Activated naive CD4-positive, alpha-beta T cell treated with anti-CD3 and anti-CD28 coated beads, Interleukin-2, amount 10 ng/mL, durations not matched to agents 7 days and 5 days (primary cell): ENCODE results near the gene UMAD1.

Source experiments
- CTCF ChIA-PET: fragments of 350-600 bp; sonication (Branson Sonifier 250); formaldehyde crosslinking; loops from one replicate; lab custom pipeline; 2021; ENCODE audit warnings: antibody characterized with exemption; lab: Charles Lee
- DNase-seq: peaks from one replicate; pipeline ENCODE4 v3.0.0-alpha.2; 2020
- H3K27ac Mint-ChIP-seq: one replicate; pipeline ENCODE4 v1.8.0; 2021; ENCODE audit warnings: mild to moderate bottlenecking, moderate library complexity, mixed read lengths
- H3K27me3 Mint-ChIP-seq: one replicate; pipeline ENCODE4 v1.8.0; 2021; ENCODE audit warnings: mild to moderate bottlenecking, mixed read lengths
- H3K36me3 Mint-ChIP-seq: one replicate; pipeline ENCODE4 v1.8.0; 2021; ENCODE audit warnings: mixed read lengths
- H3K4me1 Mint-ChIP-seq: one replicate; pipeline ENCODE4 v1.8.0; 2021; ENCODE audit warnings: mixed read lengths
- H3K4me3 Mint-ChIP-seq: one replicate; pipeline ENCODE4 v1.8.0; 2021; ENCODE audit warnings: mild to moderate bottlenecking, moderate library complexity, mixed read lengths
- H3K9me3 Mint-ChIP-seq: one replicate; pipeline ENCODE4 v1.8.0; 2021; ENCODE audit warnings: mixed read lengths

Gene UMAD1

DNA sequence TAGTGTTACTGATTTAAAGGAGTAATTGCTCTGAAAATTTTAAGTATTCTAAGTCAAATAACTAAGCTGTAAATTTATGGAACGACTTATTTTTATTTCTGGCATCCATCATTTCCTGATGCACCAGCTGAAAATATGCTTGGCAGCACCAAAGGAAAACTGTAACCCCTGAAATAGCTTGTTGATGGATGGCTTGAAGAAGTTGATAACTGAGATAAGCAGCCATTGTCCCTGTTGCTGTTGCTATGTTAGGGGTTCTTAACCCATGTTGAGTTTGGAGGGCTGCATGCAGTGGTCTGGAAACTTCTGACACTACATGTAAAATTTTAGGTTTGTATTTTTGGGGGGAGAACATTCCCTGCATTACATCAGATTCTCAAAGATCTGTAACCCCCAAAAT lies 47.2 kb downstream of the UMAD1 start:
- no peak for DNase-seq
- peaks cover 3% of the 10 kb centered on the region for H3K36me3 Mint-ChIP-seq
- no peaks in the 10 kb centered on the region for H3K9me3 Mint-ChIP-seq
- H3K4me3 Mint-ChIP-seq, result no peak overlapping the region
- no peak overlapping the region for H3K27ac Mint-ChIP-seq
- H3K4me1 Mint-ChIP-seq, result peaks cover 13% of the 10 kb centered on the region
- CTCF ChIA-PET, result no interaction called here
- H3K27me3 Mint-ChIP-seq, result no peaks in the 10 kb centered on the region

DNA sequence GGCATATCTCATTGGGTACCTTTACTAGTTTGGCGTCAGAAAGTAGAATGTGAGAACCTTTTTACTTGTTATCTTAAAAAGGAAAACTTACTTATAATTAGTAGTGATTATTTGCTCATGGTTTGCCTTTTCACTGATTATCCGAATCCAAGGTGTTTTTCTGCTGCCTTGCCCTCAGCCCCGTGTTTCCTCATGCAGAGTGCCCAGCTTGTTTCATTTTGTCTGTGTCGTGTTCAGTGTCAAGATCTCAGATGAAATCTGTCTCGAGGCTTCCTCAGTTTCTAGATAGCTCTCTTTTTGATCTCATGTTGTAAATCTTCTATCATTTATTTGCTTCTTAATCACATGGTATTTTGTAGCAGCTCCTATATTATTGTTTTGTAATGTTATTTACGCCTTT lies 47.8 kb downstream of the UMAD1 start:
- Mint-ChIP-seq H3K4me1 (peaks cover 8% of the 10 kb centered on the region), H3K36me3 (peaks cover 3% of the 10 kb centered on the region), H3K27ac (no peak overlapping the region), H3K9me3 (no peaks in the 10 kb centered on the region), H3K4me3 (no peak overlapping the region), H3K27me3 (no peaks in the 10 kb centered on the region)
- CTCF ChIA-PET, result no interaction called here
- DNase-seq, result no peak

DNA sequence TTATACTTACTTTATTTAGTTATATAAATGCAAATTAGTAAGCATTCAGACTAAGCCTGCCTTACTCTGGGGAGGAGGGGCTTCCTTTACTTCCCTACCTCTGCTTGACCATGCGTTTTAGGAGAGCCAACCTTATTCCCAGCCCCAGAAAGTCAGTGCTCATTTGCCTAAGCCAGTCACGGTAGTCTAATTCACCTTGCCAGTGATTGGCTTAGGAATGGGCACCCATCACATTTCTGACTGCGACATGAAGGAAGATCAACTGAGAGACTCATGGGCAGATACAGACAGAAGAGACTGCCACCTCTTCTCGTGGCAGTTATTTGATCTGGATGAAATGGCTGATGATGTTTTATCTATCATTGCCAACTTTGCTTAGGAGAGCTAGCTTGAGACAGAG lies 48.4 kb downstream of the UMAD1 start:
- Mint-ChIP-seq H3K4me1 (peaks cover 6% of the 10 kb centered on the region), H3K27me3 (no peaks in the 10 kb centered on the region), H3K4me3 (no peak overlapping the region), H3K9me3 (no peaks in the 10 kb centered on the region), H3K36me3 (peaks cover 2% of the 10 kb centered on the region), H3K27ac (no peak overlapping the region)
- no peak for DNase-seq
- CTCF ChIA-PET, result interaction anchor here (5.3 kb wide), 1 partner anchor 8 kb away, joined by 27 read pairs; no protein-coding TSS in a partner anchor

DNA sequence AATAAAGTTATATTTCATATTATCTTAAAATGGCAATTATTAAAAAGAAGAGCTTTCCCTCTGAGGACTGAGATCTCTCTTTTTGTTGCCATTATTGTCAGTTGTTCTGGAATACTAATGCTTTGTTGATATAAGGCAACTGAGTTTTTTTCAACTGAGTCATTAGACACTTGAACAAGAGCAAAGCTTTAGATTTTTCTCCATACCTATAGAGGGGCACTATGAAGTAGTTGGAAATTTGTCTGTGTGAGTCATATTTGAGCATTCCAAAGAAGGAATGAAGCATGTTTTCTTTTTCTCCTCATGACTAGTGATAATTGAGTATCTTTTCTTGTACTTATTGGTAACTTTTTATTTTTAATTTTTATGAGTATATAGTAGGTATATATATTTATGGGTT lies 53.3 kb downstream of the UMAD1 start:
- Mint-ChIP-seq H3K9me3 (no peaks in the 10 kb centered on the region), H3K27me3 (no peaks in the 10 kb centered on the region), H3K4me3 (no peak overlapping the region), H3K36me3 (peaks cover 5% of the 10 kb centered on the region), H3K4me1 (no peaks in the 10 kb centered on the region), H3K27ac (no peak overlapping the region)
- CTCF ChIA-PET, result interaction anchor here (5.3 kb wide), 1 partner anchor 13 kb away, joined by 27 read pairs; no protein-coding TSS in a partner anchor
- DNase-seq, result no peak

DNA sequence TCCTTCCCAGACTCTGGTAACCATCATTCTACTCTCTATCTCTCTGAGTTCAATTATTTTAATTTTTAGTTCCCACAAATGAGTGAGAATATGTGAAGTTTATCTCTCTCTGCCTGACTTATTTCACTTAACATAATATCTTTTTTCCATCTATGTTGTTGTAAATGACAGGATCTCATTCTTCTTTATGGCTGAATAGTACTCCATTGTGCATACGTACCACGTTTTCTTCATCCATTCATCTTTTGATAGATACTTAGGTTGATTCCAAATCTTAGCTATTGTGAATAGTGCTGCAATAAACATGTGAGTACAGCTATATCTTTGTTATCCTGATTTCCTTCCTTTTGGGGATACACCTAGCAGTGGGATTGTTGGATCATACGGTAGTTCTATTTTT lies 54.0 kb downstream of the UMAD1 start:
- Mint-ChIP-seq H3K4me1 (no peaks in the 10 kb centered on the region), H3K36me3 (peaks cover 5% of the 10 kb centered on the region), H3K9me3 (no peaks in the 10 kb centered on the region), H3K4me3 (no peak overlapping the region), H3K27ac (no peak overlapping the region), H3K27me3 (no peaks in the 10 kb centered on the region)
- CTCF ChIA-PET, result no interaction called here
- no peak for DNase-seq

DNA sequence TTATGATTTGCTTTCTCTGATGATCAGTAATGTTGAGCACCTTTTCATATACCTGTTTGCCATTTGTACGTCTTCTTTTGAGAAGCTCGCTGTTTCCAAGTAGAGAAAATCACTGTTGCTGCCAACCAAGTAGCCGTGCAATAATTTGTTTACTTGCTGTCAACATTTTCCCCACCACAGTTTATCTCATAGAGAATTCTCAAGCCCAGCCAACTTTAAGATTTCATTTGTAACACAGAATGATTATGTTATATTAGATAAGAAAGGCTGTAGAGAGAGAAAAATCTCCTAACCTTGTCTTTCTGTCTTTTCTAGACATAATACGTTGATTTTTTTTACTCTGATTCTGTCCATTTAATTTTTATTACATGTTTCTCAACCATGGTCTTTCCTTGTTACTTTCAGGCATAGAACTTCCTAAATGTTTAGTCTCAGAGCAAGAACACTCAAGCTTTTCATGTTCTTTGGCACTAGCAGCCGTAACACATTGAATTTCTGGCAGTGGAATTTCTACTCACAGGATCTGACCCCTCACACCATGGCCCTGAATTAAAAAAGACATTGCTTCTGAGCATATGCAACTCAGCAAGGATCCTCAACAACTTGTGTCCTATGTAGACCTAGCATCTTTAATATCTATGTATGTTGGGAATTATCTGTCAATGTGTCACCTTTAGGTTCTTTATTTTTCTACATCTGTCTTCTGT lies 54.7 kb downstream of the UMAD1 start:
- Mint-ChIP-seq H3K4me3 (no peak overlapping the region), H3K27ac (no peak overlapping the region), H3K36me3 (peaks cover 5% of the 10 kb centered on the region), H3K27me3 (no peaks in the 10 kb centered on the region), H3K9me3 (no peaks in the 10 kb centered on the region), H3K4me1 (peaks cover 2% of the 10 kb centered on the region)
- no peak for DNase-seq
- CTCF ChIA-PET, result no interaction called here

DNA sequence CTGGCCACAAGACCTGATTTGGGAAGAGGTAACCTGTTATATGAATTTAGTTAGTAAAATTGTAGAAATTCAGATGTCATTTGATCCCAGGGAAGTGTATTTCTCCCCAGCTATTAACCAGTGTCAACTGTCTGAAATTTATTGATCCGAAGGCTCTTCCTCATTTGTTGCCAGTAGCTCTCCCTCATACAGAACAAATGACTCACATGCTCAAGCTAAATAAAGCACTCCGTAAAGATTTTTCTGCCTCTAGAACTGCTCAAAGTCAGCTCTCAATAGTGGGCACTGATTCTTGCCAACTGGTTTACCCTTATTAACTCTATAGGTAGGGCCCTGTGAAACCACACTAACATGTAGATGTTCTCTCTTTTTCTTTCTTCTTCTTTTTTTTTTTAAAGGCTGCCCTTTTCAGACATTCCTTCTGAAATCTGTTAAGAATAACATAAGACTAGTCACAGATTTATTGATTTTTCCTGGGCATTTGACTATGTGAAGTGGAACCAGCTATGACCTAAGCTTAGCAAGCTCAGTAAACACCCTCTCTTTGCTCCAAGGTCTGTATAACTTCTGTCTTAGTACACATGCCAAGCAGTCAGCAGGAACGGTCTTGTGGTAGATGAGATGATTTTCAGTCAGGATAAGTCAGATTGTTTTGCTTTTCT lies 56.0 kb downstream of the UMAD1 start:
- Mint-ChIP-seq H3K4me3 (no peak overlapping the region), H3K4me1 (peaks cover 2% of the 10 kb centered on the region), H3K27ac (no peak overlapping the region), H3K27me3 (no peaks in the 10 kb centered on the region), H3K36me3 (peaks cover 5% of the 10 kb centered on the region), H3K9me3 (no peaks in the 10 kb centered on the region)
- DNase-seq, result no peak
- CTCF ChIA-PET, result interaction anchor here (0.6 kb wide), 1 partner anchor 1233 kb away, joined by 3 read pairs; no protein-coding TSS in a partner anchor

DNA sequence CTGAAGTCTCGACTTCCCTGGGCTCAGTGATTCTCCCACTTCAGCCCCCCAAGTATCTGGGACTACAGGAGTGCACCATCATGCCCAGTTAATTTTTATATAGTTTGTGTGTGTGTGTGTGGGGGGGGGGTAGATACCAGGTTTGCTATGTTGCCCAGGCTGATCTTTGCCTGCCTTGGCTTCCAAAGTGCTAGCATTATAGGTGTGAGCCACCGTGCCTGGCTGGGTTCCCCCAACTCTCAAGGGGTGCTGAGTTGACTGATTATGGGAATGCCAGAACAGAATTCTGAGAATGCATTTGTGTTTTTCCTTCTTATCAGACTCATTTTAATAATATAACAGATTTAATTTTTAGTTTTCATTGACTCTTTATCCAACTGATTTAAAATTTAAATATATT lies 58.4 kb downstream of the UMAD1 start:
- no peak for DNase-seq
- peaks cover 2% of the 10 kb centered on the region for H3K4me1 Mint-ChIP-seq
- no peak overlapping the region for H3K27ac Mint-ChIP-seq
- no peaks in the 10 kb centered on the region for H3K9me3 Mint-ChIP-seq
- H3K27me3 Mint-ChIP-seq, result no peaks in the 10 kb centered on the region
- H3K4me3 Mint-ChIP-seq, result no peak overlapping the region
- CTCF ChIA-PET, result no interaction called here
- peaks cover 5% of the 10 kb centered on the region for H3K36me3 Mint-ChIP-seq

DNA sequence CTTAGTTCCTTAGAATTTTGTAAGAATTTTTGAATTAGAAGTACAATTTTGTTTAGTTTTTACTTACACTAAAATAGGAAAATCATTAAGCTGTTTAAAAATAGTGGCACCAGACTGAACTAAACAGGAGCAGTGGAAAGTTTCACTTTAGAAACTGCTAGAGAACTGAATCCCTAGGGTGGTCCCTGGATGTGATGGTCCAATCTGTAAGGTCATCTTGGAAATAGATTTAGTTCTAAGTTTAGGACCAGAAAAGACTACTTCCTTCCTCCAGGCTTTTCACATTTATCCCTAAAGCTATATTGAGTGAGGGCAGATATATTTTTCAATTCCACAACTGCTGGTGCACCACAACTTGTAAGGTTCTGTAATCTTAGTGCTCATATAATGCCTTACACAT lies 58.8 kb downstream of the UMAD1 start:
- no peaks in the 10 kb centered on the region for H3K9me3 Mint-ChIP-seq
- DNase-seq, result no peak
- no peak overlapping the region for H3K27ac Mint-ChIP-seq
- peaks cover 5% of the 10 kb centered on the region for H3K36me3 Mint-ChIP-seq
- CTCF ChIA-PET, result no interaction called here
- H3K4me1 Mint-ChIP-seq, result peaks cover 2% of the 10 kb centered on the region
- no peaks in the 10 kb centered on the region for H3K27me3 Mint-ChIP-seq
- no peak overlapping the region for H3K4me3 Mint-ChIP-seq

DNA sequence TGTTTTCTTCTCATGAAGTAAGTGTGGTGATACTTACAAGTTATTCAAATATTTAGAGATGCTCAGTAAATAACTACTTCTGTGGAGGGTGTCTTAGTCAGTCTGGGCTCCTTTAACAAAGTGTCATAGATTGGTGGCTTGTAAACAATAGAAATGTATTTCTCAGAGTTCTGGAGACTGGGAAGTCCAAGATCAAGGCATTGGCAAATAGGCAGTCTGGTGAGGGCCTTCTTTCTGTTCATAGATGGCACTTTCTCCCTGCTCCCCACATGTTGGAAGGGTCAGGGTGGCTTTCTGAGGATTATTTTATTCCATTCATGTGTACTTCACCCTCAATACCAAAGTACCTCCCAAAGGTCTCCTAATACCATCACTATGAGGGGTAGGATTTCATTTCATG lies 59.4 kb downstream of the UMAD1 start:
- peaks cover 5% of the 10 kb centered on the region for H3K36me3 Mint-ChIP-seq
- no peak overlapping the region for H3K4me3 Mint-ChIP-seq
- CTCF ChIA-PET, result no interaction called here
- no peak for DNase-seq
- peaks cover 2% of the 10 kb centered on the region for H3K4me1 Mint-ChIP-seq
- H3K9me3 Mint-ChIP-seq, result no peaks in the 10 kb centered on the region
- no peaks in the 10 kb centered on the region for H3K27me3 Mint-ChIP-seq
- H3K27ac Mint-ChIP-seq, result no peak overlapping the region

DNA sequence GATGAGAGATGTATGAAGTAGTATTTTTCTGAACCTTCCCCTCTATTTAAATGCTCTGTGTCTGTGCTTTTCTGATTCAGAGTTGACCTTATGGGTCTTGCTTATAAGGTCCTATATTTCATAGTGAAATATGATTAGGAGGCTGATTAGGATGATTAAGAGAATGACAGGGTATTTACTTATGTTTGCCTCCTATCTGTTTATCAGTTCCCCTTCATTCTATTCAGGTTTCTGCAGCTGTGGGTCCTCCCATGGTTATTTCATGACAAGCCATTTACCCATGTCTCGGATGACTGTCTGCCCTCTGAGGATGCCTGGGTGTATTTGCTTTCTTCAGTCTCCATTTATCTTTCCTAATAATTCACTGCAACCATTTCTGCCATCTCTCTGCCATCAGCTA lies 61.0 kb downstream of the UMAD1 start:
- Mint-ChIP-seq H3K9me3 (no peaks in the 10 kb centered on the region), H3K4me3 (no peak overlapping the region), H3K4me1 (peaks cover 2% of the 10 kb centered on the region), H3K36me3 (peaks cover 4% of the 10 kb centered on the region), H3K27me3 (no peaks in the 10 kb centered on the region), H3K27ac (no peak overlapping the region)
- no peak for DNase-seq
- CTCF ChIA-PET, result no interaction called here

DNA sequence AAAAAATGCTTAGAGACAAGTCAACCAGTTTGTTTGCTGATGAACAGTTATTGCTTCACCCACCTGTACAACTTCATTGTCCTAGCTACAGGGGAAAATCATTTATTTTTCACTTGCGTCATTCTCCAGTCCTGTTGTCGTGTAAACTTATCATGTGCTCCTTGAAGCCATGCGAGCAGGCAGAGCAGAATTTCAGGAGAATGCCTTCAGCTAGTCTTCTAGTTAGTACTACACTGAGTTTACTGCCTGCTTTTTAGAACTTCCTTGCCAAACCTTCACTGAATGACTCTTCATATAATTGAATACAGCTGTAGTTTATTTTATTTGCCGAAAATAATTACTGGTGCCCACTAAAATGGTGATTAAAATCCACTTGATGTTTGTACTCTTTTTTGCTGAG lies 62.3 kb downstream of the UMAD1 start:
- H3K27me3 Mint-ChIP-seq, result no peaks in the 10 kb centered on the region
- H3K4me1 Mint-ChIP-seq, result peaks cover 2% of the 10 kb centered on the region
- no peaks in the 10 kb centered on the region for H3K9me3 Mint-ChIP-seq
- CTCF ChIA-PET, result no interaction called here
- no peak overlapping the region for H3K27ac Mint-ChIP-seq
- DNase-seq, result no peak
- H3K4me3 Mint-ChIP-seq, result no peak overlapping the region
- H3K36me3 Mint-ChIP-seq, result no peaks in the 10 kb centered on the region

DNA sequence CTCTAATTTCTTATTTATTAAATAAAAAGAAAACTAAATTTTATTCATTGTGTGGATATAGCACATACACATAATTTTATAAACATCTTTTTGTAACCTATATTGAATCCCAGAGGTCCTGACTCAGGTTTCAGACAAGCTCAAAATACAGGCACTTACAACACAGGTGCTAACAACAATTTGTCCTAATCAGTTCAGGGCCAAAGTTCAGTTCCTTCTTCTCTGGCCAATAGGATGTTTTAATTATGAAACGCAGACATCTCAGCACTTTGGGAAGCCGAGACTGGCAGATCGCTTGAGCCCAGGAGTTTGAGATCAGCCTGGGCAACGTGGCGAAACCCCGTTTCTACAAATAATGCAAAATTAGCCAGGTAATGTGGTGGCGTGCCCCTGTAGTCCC lies 62.9 kb downstream of the UMAD1 start:
- Mint-ChIP-seq H3K27ac (no peak overlapping the region), H3K36me3 (no peaks in the 10 kb centered on the region), H3K4me3 (no peak overlapping the region), H3K4me1 (peaks cover 2% of the 10 kb centered on the region), H3K9me3 (no peaks in the 10 kb centered on the region), H3K27me3 (no peaks in the 10 kb centered on the region)
- CTCF ChIA-PET, result no interaction called here
- DNase-seq, result no peak

DNA sequence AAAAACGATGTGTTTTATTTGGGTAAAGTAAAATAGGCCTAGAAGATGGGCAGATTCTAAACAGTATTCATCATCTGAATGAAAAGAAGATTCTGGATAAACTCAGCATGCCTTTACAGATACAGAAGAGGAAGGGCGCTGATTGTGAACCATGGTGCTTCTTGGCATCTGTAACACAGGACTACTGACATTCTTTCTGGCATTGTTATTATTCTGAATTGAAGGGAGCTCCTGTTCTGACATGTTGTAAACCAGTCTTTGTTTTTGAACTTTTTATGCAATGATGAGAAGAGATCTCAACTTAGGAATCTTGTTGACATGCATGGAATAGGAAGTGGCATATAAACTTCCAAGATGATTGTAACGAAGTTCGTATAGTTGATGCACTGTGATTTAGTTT lies 64.3 kb downstream of the UMAD1 start:
- Mint-ChIP-seq H3K27ac (no peak overlapping the region), H3K4me1 (peaks cover 4% of the 10 kb centered on the region), H3K4me3 (no peak overlapping the region), H3K27me3 (no peaks in the 10 kb centered on the region), H3K9me3 (no peaks in the 10 kb centered on the region), H3K36me3 (no peaks in the 10 kb centered on the region)
- DNase-seq, result no peak
- CTCF ChIA-PET, result no interaction called here

DNA sequence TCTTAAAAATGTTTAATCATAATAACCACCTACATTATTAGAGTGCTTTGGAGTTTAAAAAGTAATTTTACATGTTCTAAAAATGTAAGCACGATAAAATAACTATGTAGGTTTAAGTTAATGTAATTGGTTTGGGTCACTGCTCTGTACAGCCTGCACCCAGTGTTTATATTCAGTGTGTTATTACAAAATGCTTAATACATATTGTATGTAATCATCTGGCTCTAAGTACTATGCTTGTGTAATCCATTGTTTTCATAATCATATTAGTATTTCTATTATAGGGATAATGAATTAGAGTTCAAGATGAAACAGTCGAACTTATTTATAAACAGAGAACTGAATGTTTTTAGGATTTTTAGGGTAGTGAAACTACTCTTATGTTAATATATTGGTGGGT lies 64.8 kb downstream of the UMAD1 start:
- DNase-seq, result no peak
- Mint-ChIP-seq H3K4me1 (peaks cover 3% of the 10 kb centered on the region), H3K27me3 (no peaks in the 10 kb centered on the region), H3K27ac (no peak overlapping the region), H3K36me3 (no peaks in the 10 kb centered on the region), H3K4me3 (no peak overlapping the region), H3K9me3 (no peaks in the 10 kb centered on the region)
- CTCF ChIA-PET, result no interaction called here
